KOPT-K1 (cell line): ENCODE measurements around the gene CPM.

Experiments
- H3K27ac ChIP-seq: fragments of 200-600 bp; sonication (generic); 2 replicates; pipeline ENCODE4 v1.5.1; 2016; ENCODE audit warnings: antibody characterized with exemption, mild to moderate bottlenecking, low read depth, low read length; ENCODE audit not compliant: poor library complexity, severe bottlenecking
- H3K36me3 ChIP-seq: fragments of 200-600 bp; sonication (generic); 2 replicates; pipeline ENCODE4 v1.5.1; 2017; ENCODE audit warnings: antibody characterized with exemption, mild to moderate bottlenecking, low read length, moderate library complexity; ENCODE audit not compliant: insufficient read depth
- H3K9me3 ChIP-seq: fragments of 200-600 bp; sonication (generic); 2 replicates; pipeline ENCODE4 v1.5.1; 2017; ENCODE audit warnings: antibody characterized with exemption, low read length, mild to moderate bottlenecking; ENCODE audit not compliant: insufficient read depth, poor library complexity, severe bottlenecking

CPM gene

GRCh38 chr12:68903511-68903910 is 29.5 kb downstream of the CPM start:
- Histone ChIP-seq H3K36me3 (no peaks in the 10 kb centered on the region), H3K27ac (no peak overlapping the region), H3K9me3 (no peaks in the 10 kb centered on the region)

GRCh38 chr12:68901551-68901950 is 31.4 kb downstream of the CPM start:
- Histone ChIP-seq H3K27ac (no peak overlapping the region), H3K36me3 (no peaks in the 10 kb centered on the region)

GRCh38 chr12:68901145-68901544 is 31.8 kb downstream of the CPM start:
- H3K27ac ChIP-seq, result no peak overlapping the region
- H3K9me3 ChIP-seq, result no peaks in the 10 kb centered on the region
- no peaks in the 10 kb centered on the region for H3K36me3 ChIP-seq

More at GRCh38 chr12:68901551-68901950, 31.4 kb downstream of the CPM start:
- H3K9me3 ChIP-seq, result no peaks in the 10 kb centered on the region

- no peak overlapping the region for H3K27ac ChIP-seq
- no peaks in the 10 kb centered on the region for H3K36me3 ChIP-seq
- H3K9me3 ChIP-seq, result no peaks in the 10 kb centered on the region
These were observed 32.7 kb downstream of the CPM start for GRCh38 chr12:68900241-68900640.

- no peak overlapping the region for H3K27ac ChIP-seq
- no peaks in the 10 kb centered on the region for H3K36me3 ChIP-seq
These were observed 33.7 kb downstream of the CPM start for GRCh38 chr12:68899251-68899771.

GRCh38 chr12:68896881-68897540 is 36.0 kb downstream of the CPM start:
- H3K36me3 ChIP-seq, result no peaks in the 10 kb centered on the region
- no peak overlapping the region for H3K27ac ChIP-seq
- no peaks in the 10 kb centered on the region for H3K9me3 ChIP-seq

More at GRCh38 chr12:68899251-68899771, 33.7 kb downstream of the CPM start:
- no peaks in the 10 kb centered on the region for H3K9me3 ChIP-seq

GRCh38 chr12:68894276-68894855 is 38.6 kb downstream of the CPM start:
- no peaks in the 10 kb centered on the region for H3K36me3 ChIP-seq

GRCh38 chr12:68893741-68894140 is 39.2 kb downstream of the CPM start:
- Histone ChIP-seq H3K9me3 (no peaks in the 10 kb centered on the region), H3K27ac (no peak overlapping the region), H3K36me3 (no peaks in the 10 kb centered on the region)

More at GRCh38 chr12:68894276-68894855, 38.6 kb downstream of the CPM start:
- Histone ChIP-seq H3K9me3 (no peaks in the 10 kb centered on the region), H3K27ac (no peak overlapping the region)

- Histone ChIP-seq H3K27ac (no peak overlapping the region), H3K36me3 (no peaks in the 10 kb centered on the region)
These were observed 39.8 kb downstream of the CPM start for GRCh38 chr12:68893201-68893600.

GRCh38 chr12:68891141-68891540 is 41.8 kb downstream of the CPM start:
- H3K36me3 ChIP-seq, result no peaks in the 10 kb centered on the region
- H3K9me3 ChIP-seq, result no peaks in the 10 kb centered on the region
- H3K27ac ChIP-seq, result no peak overlapping the region

More at GRCh38 chr12:68893201-68893600, 39.8 kb downstream of the CPM start:
- H3K9me3 ChIP-seq, result no peaks in the 10 kb centered on the region

- no peaks in the 10 kb centered on the region for H3K36me3 ChIP-seq
- H3K27ac ChIP-seq, result no peak overlapping the region
- H3K9me3 ChIP-seq, result no peaks in the 10 kb centered on the region
These were observed 42.3 kb downstream of the CPM start for GRCh38 chr12:68890701-68891113.

- Histone ChIP-seq H3K27ac (no peak overlapping the region), H3K36me3 (no peaks in the 10 kb centered on the region), H3K9me3 (no peaks in the 10 kb centered on the region)
These were observed 44.7 kb downstream of the CPM start for GRCh38 chr12:68888243-68888642.

GRCh38 chr12:68887641-68888040 is 45.3 kb downstream of the CPM start:
- no peaks in the 10 kb centered on the region for H3K9me3 ChIP-seq
- no peaks in the 10 kb centered on the region for H3K36me3 ChIP-seq
- no peak overlapping the region for H3K27ac ChIP-seq

GRCh38 chr12:68886636-68887572 is 46.1 kb downstream of the CPM start:
- Histone ChIP-seq H3K36me3 (no peaks in the 10 kb centered on the region), H3K9me3 (no peaks in the 10 kb centered on the region), H3K27ac (no peak overlapping the region)

GRCh38 chr12:68885381-68885780 is 47.6 kb downstream of the CPM start:
- Histone ChIP-seq H3K27ac (no peak overlapping the region), H3K36me3 (no peaks in the 10 kb centered on the region), H3K9me3 (no peaks in the 10 kb centered on the region)
